Endothelial cell of umbilical vein (primary cell): ENCODE measurements around the gene CCDC157.

Source experiments
- GATA2 ChIP-seq: IDR thresholded peaks from 2 replicates; pipeline ENCODE4 v1.7.0; 2011; ENCODE audit warnings: low read depth, mild to moderate bottlenecking, moderate library complexity, mixed read lengths, low read length; ENCODE audit not compliant: insufficient read length, insufficient read depth
- TF ChIP-seq, protein P1 (sequence below), 2 donors: IDR thresholded peaks; 1 replicate in 1 of 2; 2 replicates in 1 of 2; pipeline ENCODE4 v1.5.1; 2011; ENCODE audit warnings: low read length in 2 of 2, mild to moderate bottlenecking in 2 of 2, moderate library complexity in 2 of 2, control low read depth in 1 of 2, inconsistent platforms in 1 of 2, low read depth in 1 of 2; ENCODE audit not compliant: insufficient read depth in 1 of 2; ENCODE audit errors: extremely low read depth in 1 of 2
- TF ChIP-seq, protein P2 (sequence below): IDR thresholded peaks from 2 replicates; pipeline ENCODE4 v1.6.1; 2011; ENCODE audit not compliant: insufficient read depth, insufficient read length

DNA sequence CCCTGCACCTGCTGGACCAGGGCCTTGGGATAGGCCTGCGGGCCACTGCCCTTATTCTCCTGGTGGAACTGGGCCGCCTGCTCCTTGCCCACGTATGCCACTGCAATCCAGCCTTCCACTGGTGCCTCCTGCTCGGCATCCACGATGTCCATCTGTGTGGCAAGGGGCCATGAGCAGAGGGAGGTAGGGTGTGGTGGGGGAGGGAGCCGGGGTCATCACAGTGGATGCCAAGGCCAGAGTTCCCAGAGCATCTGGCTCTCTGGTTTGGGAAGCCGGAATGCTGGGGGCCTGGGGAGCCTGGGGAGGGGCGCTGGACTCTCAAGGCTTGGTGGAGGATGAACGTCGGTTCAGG is 29.8 kb downstream of the CCDC157 start:
- no peak for TF ChIP-seq GATA2
- TF ChIP-seq, protein P1, sequence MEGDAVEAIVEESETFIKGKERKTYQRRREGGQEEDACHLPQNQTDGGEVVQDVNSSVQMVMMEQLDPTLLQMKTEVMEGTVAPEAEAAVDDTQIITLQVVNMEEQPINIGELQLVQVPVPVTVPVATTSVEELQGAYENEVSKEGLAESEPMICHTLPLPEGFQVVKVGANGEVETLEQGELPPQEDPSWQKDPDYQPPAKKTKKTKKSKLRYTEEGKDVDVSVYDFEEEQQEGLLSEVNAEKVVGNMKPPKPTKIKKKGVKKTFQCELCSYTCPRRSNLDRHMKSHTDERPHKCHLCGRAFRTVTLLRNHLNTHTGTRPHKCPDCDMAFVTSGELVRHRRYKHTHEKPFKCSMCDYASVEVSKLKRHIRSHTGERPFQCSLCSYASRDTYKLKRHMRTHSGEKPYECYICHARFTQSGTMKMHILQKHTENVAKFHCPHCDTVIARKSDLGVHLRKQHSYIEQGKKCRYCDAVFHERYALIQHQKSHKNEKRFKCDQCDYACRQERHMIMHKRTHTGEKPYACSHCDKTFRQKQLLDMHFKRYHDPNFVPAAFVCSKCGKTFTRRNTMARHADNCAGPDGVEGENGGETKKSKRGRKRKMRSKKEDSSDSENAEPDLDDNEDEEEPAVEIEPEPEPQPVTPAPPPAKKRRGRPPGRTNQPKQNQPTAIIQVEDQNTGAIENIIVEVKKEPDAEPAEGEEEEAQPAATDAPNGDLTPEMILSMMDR (IDR thresholded peaks at IDR 0.05; ENCODE audit: extremely low read depth in 1 of 2, insufficient read depth in 1 of 2, low read depth in 1 of 2, low read length in 2 of 2) = no peak
- TF ChIP-seq, protein P2, sequence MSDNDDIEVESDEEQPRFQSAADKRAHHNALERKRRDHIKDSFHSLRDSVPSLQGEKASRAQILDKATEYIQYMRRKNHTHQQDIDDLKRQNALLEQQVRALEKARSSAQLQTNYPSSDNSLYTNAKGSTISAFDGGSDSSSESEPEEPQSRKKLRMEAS = no peak
